ENCODE data around the gene MACO1.

MACO1 gene

GRCh38 chr1:25530186-25531081 is 99.7 kb downstream of the MACO1 start (continued):
- TF ChIP-seq, protein P1, sequence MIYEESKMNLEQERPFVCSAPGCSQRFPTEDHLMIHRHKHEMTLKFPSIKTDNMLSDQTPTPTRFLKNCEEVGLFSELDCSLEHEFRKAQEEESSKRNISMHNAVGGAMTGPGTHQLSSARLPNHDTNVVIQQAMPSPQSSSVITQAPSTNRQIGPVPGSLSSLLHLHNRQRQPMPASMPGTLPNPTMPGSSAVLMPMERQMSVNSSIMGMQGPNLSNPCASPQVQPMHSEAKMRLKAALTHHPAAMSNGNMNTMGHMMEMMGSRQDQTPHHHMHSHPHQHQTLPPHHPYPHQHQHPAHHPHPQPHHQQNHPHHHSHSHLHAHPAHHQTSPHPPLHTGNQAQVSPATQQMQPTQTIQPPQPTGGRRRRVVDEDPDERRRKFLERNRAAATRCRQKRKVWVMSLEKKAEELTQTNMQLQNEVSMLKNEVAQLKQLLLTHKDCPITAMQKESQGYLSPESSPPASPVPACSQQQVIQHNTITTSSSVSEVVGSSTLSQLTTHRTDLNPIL (CRISPR knock-in tag; IDR thresholded peaks at IDR 0.05; ENCODE audit: low read depth) = no peak
- TF ChIP-seq GLIS3 (CRISPR knock-in tag; IDR thresholded peaks at IDR 0.05) (no peak), TCF4 (CRISPR knock-in tag; IDR thresholded peaks at IDR 0.05; ENCODE audit: borderline replicate concordance) (no peak)

DNA sequence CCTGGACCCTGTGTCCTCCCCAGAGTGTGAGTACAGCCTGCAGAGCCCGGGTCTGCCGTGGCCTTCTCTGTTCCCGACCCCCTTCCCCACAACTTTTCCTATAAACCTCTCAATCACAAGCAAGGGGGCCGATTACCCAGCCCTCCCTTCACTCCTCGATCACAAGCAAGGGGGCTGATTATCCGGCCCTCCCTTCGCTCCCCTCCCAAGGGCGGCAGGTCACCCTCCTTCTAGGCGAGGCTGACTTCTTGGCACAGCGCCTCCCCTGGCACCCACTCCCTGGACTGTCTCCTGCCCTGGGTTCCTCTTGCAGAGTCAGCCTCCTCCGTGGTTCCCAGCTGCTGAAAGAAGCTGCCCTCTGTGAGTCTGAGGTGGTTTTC is 100.4 kb downstream of the MACO1 start:
- TF ChIP-seq ESRRG (CRISPR knock-in tag; IDR thresholded peaks at IDR 0.05) = no peak
- no peak for ATAC-seq

DNA sequence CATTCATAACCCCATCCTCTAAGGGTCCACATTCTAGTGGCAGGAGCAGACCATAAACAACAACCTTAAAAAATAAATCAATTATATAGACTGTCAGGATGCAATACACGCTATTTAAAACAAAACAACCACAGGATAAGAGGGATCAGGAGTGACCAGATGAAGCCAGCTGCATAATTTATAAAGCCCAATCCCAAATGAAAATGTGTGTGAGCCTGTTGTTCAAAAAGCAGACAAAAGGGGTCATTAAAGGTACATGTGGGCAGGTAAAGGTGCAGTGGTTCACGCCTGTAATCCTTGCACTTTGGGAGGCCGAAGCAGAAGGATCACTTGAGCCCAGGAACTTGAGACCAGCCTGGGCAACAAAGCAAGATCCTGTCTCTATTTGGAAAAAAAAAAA is 102.3 kb downstream of the MACO1 start:
- TF ChIP-seq ZFP3 (CRISPR knock-in tag; IDR thresholded peaks at IDR 0.05) = no peak
- ATAC-seq = no peak

GRCh38 chr1:25533775-25534409 is 103.2 kb downstream of the MACO1 start:
- no peak for ATAC-seq
- TF ChIP-seq CSDC2 (CRISPR knock-in tag; IDR thresholded peaks at IDR 0.05) (no peak), TCF4 (CRISPR knock-in tag; IDR thresholded peaks at IDR 0.05; ENCODE audit: borderline replicate concordance) (no peak), ARNTL (CRISPR knock-in tag; IDR thresholded peaks at IDR 0.05; ENCODE audit: borderline replicate concordance, low read depth) (no peak), ZFP30 (CRISPR knock-in tag; IDR thresholded peaks at IDR 0.05) (no peak), SNAI2 (CRISPR knock-in tag; IDR thresholded peaks at IDR 0.05) (no peak), BACH2 (CRISPR knock-in tag; IDR thresholded peaks at IDR 0.05; ENCODE audit: borderline replicate concordance) (no peak), GLIS3 (CRISPR knock-in tag; IDR thresholded peaks at IDR 0.05) (no peak), ESRRG (CRISPR knock-in tag; IDR thresholded peaks at IDR 0.05) (no peak)

DNA sequence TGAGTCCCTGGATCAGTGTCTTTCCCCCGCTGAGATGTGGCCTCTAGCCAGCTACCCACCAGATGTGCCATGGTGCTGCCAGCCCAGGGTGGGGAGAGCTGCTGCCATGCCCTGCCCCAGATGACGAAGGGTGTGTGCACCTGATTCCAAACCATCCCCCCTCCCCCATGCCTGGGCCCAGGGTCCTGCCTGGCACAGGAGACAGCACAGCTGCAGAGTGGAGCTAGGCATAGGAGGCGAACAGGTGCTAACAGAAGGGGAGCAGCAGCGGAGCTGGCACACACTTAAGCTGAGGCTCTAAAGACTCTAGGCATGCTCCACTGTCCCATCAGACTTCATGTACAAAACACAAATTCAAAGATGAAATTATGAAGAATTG is 103.7 kb downstream of the MACO1 start:
- TF ChIP-seq, protein P1 (CRISPR knock-in tag; IDR thresholded peaks at IDR 0.05; ENCODE audit: low read depth) = no peak
- no peak for TF ChIP-seq TOX (CRISPR knock-in tag; IDR thresholded peaks at IDR 0.05; ENCODE audit: borderline replicate concordance)
- TF ChIP-seq, protein P2, sequence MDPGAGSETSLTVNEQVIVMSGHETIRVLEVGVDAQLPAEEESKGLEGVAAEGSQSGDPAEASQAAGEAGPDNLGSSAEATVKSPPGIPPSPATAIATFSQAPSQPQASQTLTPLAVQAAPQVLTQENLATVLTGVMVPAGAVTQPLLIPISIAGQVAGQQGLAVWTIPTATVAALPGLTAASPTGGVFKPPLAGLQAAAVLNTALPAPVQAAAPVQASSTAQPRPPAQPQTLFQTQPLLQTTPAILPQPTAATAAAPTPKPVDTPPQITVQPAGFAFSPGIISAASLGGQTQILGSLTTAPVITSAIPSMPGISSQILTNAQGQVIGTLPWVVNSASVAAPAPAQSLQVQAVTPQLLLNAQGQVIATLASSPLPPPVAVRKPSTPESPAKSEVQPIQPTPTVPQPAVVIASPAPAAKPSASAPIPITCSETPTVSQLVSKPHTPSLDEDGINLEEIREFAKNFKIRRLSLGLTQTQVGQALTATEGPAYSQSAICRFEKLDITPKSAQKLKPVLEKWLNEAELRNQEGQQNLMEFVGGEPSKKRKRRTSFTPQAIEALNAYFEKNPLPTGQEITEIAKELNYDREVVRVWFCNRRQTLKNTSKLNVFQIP (CRISPR knock-in tag; IDR thresholded peaks at IDR 0.05; ENCODE audit: borderline replicate concordance, low read depth) = no peak
- TF ChIP-seq ISL1 (CRISPR knock-in tag; IDR thresholded peaks at IDR 0.05) = no peak
- no peak for TF ChIP-seq TSHZ2 (CRISPR knock-in tag; IDR thresholded peaks at IDR 0.05)
- TF ChIP-seq TCF4 (CRISPR knock-in tag; IDR thresholded peaks at IDR 0.05; ENCODE audit: borderline replicate concordance) = no peak
- TF ChIP-seq PATZ1 (CRISPR knock-in tag; IDR thresholded peaks at IDR 0.05; ENCODE audit: borderline replicate concordance) = no peak
- TF ChIP-seq ZFP3 (CRISPR knock-in tag; IDR thresholded peaks at IDR 0.05) = no peak
- TF ChIP-seq ZC3H10 (CRISPR knock-in tag; IDR thresholded peaks at IDR 0.05) = no peak
- no peak for TF ChIP-seq PPARA (CRISPR knock-in tag; IDR thresholded peaks at IDR 0.05; ENCODE audit: borderline replicate concordance)
- TF ChIP-seq, protein P3, sequence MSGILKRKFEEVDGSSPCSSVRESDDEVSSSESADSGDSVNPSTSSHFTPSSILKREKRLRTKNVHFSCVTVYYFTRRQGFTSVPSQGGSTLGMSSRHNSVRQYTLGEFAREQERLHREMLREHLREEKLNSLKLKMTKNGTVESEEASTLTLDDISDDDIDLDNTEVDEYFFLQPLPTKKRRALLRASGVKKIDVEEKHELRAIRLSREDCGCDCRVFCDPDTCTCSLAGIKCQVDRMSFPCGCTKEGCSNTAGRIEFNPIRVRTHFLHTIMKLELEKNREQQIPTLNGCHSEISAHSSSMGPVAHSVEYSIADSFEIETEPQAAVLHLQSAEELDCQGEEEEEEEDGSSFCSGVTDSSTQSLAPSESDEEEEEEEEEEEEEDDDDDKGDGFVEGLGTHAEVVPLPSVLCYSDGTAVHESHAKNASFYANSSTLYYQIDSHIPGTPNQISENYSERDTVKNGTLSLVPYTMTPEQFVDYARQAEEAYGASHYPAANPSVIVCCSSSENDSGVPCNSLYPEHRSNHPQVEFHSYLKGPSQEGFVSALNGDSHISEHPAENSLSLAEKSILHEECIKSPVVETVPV (CRISPR knock-in tag; IDR thresholded peaks at IDR 0.05) = no peak
- TF ChIP-seq ZNF8 (CRISPR knock-in tag; IDR thresholded peaks at IDR 0.05) = no peak
- no peak for TF ChIP-seq ZNF70 (CRISPR knock-in tag; IDR thresholded peaks at IDR 0.05)
- no peak for TF ChIP-seq GLIS3 (CRISPR knock-in tag; IDR thresholded peaks at IDR 0.05)
- no peak for TF ChIP-seq SNAI2 (CRISPR knock-in tag; IDR thresholded peaks at IDR 0.05)
- TF ChIP-seq CSDC2 (CRISPR knock-in tag; IDR thresholded peaks at IDR 0.05) = no peak
- TF ChIP-seq ESRRG (CRISPR knock-in tag; IDR thresholded peaks at IDR 0.05) = no peak
- no peak for ATAC-seq

Data from SK-N-SH treated with all-trans-retinoic acid at 6 μM for 48 hours (cell line).